HL-60/S4 treated with phorbol 12-myristate 13-acetate at 8.2 ng/mL for 4 days and 3 days (cell line): ENCODE measurements around the gene LAMC1.

Experiments used
- in situ Hi-C: fragments of 300-500 bp; cut with MboI; formaldehyde crosslinking; loops from 2 replicates; pipeline ENCODE4 v1.15.0; 2022; ENCODE audit warnings: low sequenced_read_pairs

The LAMC1 gene

GRCh38 chr1:183075861-183076260, 52.6 kb downstream of the LAMC1 start:
- in situ Hi-C loops, result no loop called here

DNA sequence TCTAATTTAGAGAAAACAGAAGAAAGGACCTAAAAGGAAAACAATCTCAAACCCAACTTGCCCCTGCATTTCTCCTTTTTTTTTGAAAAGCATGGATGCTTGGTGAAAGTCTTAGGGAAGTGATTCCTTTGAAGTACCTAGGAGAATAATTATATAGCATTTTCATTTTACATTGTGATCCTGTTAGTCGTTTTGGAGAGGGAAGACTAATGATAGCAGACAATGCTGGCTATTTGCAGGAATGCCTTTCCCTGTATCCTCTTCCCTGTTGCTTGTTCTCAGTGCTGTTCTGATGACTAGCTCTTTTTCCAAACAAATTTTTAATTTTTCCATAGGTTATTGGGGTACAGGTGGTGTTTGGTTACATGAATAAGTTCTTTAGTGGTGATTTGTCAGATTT, 53.9 kb downstream of the LAMC1 start:
- in situ Hi-C loops, result no loop called here

DNA sequence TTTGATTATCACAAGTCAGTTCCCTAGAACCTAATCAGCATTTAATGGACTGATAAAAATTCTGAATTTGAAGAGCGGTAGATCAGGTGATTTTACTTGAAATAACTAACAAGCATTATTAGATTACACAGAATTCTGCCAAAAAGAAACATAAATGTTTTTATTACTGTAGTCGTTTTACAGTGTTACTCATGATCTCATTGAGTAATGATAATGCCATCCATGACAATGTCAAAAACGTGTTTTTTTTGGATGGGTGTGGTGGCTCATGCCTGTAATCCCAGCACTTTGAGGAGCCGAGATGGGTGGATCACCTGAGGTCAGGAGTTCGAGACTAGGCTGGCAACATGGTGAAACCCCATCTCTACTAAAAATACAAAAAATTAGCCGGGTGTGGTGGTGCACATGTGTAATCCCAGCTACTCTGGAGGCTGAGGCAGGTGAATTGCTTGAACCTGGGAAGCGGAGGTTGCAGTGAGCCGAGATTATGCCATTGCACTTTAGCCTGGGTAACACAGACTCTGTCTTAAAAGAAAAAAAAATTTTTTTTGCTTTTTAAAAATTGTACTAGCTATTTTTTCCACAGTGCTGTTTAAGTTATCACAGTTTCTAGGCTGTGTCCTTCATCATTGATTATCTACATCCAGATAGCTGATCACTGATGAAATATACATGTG, 56.6 kb downstream of the LAMC1 start:
- in situ Hi-C loops, result no loop called here

DNA sequence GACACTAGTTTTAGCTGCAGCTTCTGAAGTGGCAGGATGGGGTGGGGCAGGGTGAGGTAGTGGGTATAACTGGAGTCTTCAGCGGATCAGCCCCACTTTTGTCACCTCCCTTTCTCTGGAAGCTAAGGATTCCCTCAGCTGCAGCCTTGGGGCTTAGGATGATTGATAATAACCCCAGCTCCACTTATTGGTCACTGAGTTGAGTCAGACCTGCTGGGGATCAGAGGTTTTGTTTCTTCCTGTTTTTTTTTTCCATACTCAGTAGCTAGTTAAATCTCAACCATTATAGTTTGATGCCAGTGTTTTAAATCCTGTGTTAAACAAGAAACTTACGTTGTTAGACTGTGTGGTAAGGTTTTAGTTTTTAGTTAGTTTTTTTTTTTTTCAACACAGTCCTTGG, 57.2 kb downstream of the LAMC1 start:
- in situ Hi-C loops, result no loop called here

- in situ Hi-C loops, result no loop called here
These were observed 58.3 kb downstream of the LAMC1 start for GRCh38 chr1:183081402-183082120.

- in situ Hi-C loops, result no loop called here
These were observed 59.4 kb downstream of the LAMC1 start for GRCh38 chr1:183082650-183083049.

GRCh38 chr1:183087001-183087400, 63.8 kb downstream of the LAMC1 start:
- in situ Hi-C loops, result no loop called here

DNA sequence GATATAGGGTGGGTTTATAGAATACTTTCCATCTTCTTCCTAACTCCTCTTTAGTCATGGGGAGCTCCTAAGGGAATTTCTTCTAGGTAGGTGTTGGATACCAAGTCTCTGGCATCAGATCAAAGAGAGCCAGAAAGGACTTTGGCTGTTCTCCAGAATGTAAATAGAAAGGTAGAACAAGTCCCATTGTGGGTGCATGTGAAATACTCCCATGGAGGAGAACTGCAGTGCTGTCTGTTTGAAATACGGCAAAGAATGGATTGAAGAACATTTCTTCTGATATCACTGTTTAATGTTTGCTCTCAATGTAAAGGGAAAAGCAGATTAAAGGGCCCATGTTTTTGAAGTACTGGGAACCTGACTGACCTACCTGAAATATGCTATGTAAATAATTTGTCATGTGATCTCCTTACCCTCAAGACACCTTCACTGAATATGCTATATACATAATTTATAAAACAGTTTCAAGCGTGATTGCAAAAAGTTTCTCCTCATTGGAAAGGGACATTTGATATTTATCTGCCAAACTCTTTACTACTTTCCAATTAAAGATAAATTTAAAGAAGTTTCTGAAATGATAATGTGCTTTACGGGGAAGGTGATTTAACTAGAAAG, 65.9 kb downstream of the LAMC1 start:
- in situ Hi-C loops, result no loop called here

DNA sequence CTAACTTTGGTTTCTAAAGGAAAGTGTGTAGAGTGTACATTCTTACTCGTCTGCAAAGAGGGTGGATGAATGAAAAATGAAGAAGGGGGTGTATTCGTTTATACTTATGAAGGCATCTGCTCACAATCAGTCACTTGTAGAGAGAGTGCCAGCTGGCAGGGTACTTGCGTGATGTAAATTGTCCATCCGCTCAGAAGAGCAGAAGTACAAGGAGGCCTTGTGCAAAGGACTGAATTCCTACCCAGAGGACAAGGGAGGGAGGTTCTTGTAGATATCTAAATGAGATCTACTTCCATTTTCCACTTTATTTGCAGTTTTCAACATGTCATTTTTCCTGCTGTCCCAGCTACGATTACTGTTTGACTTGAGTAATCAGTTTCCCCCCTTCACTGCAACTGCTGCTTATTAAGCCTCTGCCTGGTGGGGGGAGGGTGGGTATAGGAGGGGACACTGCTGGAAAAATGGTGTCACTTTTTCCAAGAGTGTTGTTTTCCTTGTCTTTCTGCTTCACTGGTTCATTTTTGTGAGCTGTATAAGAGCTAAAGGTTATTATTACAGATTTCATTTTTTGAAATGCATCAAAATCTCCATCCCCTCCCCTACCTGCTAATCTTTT, 67.3 kb downstream of the LAMC1 start:
- in situ Hi-C loops, result no loop called here

DNA sequence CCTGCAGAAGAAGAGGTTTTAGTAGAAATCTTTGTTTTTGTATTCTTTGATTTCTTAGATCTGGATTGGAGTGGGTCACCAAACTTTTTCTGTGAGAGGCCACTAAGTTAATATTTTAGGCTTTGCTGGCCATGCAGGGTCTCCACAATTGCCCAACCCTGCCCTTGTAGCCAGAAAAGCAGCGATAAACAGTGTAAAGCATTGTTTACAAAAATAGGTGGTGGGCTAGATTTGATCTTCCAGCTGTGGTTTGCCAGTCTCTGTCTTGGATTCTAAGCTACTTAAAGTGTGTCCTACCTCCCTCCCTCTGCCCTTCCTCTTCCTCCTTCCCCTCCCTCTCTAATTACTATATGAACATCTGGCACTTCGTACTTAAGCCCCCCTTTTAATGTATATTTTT, 68.0 kb downstream of the LAMC1 start:
- in situ Hi-C loops, result no loop called here

GRCh38 chr1:183092350-183092749, 69.1 kb downstream of the LAMC1 start:
- in situ Hi-C loops, result no loop called here

GRCh38 chr1:183093066-183093668, 69.9 kb downstream of the LAMC1 start:
- in situ Hi-C loops, result no loop called here

DNA sequence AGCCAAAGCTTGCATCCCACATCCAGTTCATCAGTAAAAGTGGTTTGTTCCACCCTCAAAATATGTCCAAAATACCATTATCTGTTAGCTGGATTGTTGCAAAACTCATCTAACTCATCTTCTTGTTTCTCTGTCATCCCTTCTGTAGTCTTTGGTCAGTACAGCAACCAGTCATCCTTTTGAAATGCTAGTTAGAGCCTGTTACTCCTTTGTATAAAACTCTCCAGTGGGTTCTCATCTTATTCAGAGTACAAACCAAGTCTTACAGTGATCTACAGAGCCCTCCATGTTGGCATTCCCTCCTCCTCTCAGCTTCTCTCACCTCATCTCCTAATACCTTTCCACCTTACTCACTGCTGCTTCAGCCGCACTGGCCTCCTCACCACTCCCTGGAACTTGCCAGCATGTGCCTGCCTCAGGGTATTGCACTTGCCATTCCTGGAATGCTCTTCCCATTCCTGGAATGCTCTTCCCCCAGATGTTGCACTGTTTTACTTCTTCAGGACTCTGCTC, 70.6 kb downstream of the LAMC1 start:
- in situ Hi-C loops, result no loop called here

DNA sequence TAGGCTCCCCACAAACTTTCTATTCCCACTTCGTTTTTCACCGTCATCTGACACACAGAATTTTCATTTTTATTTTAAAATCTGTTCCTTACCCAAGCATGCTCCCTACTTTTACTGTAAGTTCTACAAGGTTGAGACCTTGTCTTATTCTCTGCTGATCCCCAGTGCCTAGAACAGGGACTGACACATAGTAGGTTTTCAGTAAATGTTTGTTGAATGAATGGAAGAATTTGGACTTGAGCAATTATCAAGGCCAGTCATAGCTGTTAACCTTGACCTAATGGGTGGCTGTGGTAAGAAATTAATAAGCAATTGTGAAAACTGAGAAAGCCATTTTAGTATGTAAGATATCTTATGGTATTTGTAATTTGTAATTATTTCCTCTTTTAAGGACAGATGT, 71.1 kb downstream of the LAMC1 start:
- in situ Hi-C loops, result no loop called here

DNA sequence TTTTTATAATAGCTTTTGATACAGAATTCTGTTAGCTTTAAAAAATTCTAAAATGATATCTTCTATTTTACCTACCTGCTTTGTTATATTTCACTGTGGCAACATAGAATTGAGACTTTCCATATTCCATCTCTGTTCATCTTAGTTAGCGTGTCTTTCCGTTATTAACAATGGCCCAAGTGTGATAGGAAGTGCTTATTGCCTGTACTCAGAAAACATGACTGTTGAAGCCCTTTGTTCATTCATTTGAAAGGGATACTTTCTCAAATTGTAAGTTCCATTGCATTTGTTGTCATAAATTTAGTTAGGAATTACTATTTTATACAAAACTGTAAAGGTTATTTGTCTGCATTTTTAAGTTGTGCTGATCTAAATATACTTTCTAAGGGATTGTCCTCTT, 73.1 kb downstream of the LAMC1 start:
- in situ Hi-C loops, result no loop called here

DNA sequence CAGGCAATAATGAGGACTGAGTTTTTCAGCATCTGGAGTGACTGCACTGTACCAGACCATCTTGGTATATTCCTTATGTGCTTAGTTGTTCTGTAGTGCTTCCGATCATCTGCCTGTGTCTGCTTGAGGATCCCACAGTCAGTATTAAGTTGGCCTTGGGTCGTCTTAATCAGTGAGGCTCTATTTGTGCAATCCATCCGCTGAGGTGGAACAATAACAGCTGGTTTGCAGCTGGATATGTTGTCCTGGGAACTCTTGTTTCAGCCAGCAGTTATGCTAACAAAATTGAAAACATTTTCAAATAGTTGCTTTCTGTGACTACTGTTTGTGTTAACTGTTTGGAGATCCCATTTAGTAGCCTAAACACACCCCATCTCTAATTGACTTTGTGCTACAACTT, 73.7 kb downstream of the LAMC1 start:
- in situ Hi-C loops, result no loop called here

- in situ Hi-C loops, result no loop called here
These were observed 74.3 kb downstream of the LAMC1 start for GRCh38 chr1:183097438-183098051.

GRCh38 chr1:183098317-183098716, 75.1 kb downstream of the LAMC1 start:
- in situ Hi-C loops, result no loop called here

- in situ Hi-C loops, result no loop called here
These were observed 77.2 kb downstream of the LAMC1 start for GRCh38 chr1:183100361-183100974.

DNA sequence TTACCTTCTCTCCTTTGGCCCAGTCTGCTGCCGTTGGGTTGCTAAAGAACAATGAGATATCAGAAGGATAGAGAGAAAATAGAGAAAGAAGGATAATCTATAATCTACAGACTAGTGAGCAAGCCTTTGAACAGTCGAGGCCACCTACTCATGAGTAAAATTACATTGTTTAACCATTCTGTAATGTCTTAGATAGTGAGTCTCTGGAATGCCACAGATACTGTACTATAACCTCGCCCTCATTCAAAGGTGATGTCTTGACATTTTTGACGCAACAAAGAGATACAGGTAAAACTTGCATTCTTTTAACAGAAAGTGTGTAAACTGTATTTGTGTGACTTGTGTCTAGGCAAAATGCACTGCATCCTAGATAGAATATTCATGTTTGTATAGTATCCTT, 77.9 kb downstream of the LAMC1 start:
- in situ Hi-C loops, result no loop called here
